GM15510 (cell line): ENCODE results near the gene RAPGEF1.

Experiments used
- POLR2A ChIP-seq: IDR thresholded peaks from 3 replicates; pipeline ENCODE4 v1.6.1; 2011; ENCODE audit warnings: borderline replicate concordance; ENCODE audit not compliant: insufficient read length; ENCODE audit errors: extremely low read depth

Gene RAPGEF1

GRCh38 chr9:131601683-131602181 is 138.1 kb downstream of the RAPGEF1 start:
- TF ChIP-seq POLR2A, result no peak

- TF ChIP-seq POLR2A, result no peak
These were observed 141.8 kb downstream of the RAPGEF1 start for GRCh38 chr9:131598121-131598520.

GRCh38 chr9:131597246-131597645 is 142.6 kb downstream of the RAPGEF1 start:
- no peak for TF ChIP-seq POLR2A

- no peak for TF ChIP-seq POLR2A
These were observed 143.5 kb downstream of the RAPGEF1 start for GRCh38 chr9:131596430-131596743.

- no peak for TF ChIP-seq POLR2A
These were observed 144.0 kb downstream of the RAPGEF1 start for GRCh38 chr9:131595696-131596429.

GRCh38 chr9:131594906-131595665 is 144.8 kb downstream of the RAPGEF1 start:
- no peak for TF ChIP-seq POLR2A

- no peak for TF ChIP-seq POLR2A
These were observed 145.8 kb downstream of the RAPGEF1 start for GRCh38 chr9:131593936-131594665.

- TF ChIP-seq POLR2A, result no peak
These were observed 146.6 kb downstream of the RAPGEF1 start for GRCh38 chr9:131593091-131593820.

GRCh38 chr9:131591845-131592208 is 148.0 kb downstream of the RAPGEF1 start:
- no peak for TF ChIP-seq POLR2A

GRCh38 chr9:131590907-131591844 is 148.7 kb downstream of the RAPGEF1 start:
- TF ChIP-seq POLR2A, result peak; percentile 40

- TF ChIP-seq POLR2A, result peak; percentile 6
These were observed 149.4 kb downstream of the RAPGEF1 start for GRCh38 chr9:131590449-131590848.

- peak; percentile 8 for TF ChIP-seq POLR2A
These were observed 149.9 kb downstream of the RAPGEF1 start for GRCh38 chr9:131589993-131590392.

GRCh38 chr9:131589124-131589711 is 150.7 kb downstream of the RAPGEF1 start:
- no peak for TF ChIP-seq POLR2A
